Measurements from ENCODE around the gene TSC2. TPM values are rescaled to one million over a fixed set of nuclear protein-coding genes. Genes with fewer than 3 reads are reported as not detected.

Gene TSC2
- total and polyA plus RNA-seq, 9 of the 15 experiments (the other 6 are each of a cell fraction or from before 2014, with no cell fraction given), result 1.3 to 68.1 (median 16.6) TPM

DNA sequence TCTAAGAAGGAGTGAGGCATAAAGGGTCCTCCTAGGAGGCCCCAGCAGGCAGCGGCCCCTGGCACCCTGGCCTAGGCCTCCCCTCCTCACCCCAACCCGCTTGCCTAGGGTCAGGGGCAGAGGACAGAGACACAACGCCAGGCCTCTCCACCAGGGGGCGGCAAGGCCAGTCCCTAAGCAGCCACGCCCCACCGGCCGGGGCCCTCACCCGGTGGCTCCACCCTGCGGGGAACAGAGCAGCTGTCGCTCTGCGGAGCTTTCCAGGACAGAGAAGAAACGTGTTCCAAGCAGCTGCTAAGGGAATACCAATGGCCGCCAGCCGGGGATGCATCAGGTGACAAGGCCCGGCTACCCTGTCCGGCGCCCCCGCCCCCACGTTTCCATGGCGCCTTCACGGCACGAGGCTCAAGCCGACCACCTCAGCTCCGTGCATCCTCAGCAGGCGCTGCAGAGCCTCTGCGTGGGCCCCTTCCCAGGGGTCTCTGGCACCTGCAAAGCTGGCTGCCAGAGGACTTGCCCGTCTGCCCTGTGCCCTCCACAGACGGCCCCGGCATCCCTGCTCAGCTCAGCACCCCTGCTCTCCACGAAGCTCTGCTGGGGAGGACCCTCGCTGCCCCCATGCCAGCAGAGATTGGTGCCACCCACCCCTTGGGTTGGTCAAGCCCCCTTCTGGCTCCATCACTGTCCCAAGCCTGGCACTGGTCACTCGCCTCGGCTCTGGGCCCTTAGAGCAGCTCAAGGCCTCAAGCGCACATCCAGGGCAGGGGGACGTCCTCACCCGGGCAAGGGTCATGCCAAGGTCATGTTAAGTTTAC lies 43.8 kb upstream of the TSC2 start (continued):
- TF ChIP-seq, protein P1, sequence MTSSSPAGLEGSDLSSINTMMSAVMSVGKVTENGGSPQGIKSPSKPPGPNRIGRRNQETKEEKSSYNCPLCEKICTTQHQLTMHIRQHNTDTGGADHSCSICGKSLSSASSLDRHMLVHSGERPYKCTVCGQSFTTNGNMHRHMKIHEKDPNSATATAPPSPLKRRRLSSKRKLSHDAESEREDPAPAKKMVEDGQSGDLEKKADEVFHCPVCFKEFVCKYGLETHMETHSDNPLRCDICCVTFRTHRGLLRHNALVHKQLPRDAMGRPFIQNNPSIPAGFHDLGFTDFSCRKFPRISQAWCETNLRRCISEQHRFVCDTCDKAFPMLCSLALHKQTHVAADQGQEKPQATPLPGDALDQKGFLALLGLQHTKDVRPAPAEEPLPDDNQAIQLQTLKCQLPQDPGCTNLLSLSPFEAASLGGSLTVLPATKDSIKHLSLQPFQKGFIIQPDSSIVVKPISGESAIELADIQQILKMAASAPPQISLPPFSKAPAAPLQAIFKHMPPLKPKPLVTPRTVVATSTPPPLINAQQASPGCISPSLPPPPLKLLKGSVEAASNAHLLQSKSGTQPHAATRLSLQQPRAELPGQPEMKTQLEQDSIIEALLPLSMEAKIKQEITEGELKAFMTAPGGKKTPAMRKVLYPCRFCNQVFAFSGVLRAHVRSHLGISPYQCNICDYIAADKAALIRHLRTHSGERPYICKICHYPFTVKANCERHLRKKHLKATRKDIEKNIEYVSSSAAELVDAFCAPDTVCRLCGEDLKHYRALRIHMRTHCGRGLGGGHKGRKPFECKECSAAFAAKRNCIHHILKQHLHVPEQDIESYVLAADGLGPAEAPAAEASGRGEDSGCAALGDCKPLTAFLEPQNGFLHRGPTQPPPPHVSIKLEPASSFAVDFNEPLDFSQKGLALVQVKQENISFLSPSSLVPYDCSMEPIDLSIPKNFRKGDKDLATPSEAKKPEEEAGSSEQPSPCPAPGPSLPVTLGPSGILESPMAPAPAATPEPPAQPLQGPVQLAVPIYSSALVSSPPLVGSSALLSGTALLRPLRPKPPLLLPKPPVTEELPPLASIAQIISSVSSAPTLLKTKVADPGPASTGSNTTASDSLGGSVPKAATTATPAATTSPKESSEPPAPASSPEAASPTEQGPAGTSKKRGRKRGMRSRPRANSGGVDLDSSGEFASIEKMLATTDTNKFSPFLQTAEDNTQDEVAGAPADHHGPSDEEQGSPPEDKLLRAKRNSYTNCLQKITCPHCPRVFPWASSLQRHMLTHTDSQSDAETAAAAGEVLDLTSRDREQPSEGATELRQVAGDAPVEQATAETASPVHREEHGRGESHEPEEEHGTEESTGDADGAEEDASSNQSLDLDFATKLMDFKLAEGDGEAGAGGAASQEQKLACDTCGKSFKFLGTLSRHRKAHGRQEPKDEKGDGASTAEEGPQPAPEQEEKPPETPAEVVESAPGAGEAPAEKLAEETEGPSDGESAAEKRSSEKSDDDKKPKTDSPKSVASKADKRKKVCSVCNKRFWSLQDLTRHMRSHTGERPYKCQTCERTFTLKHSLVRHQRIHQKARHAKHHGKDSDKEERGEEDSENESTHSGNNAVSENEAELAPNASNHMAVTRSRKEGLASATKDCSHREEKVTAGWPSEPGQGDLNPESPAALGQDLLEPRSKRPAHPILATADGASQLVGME (CRISPR knock-in tag; IDR thresholded peaks at IDR 0.05), result no peak
- TF ChIP-seq MYNN (IDR thresholded peaks at IDR 0.05) (peak; percentile 66), MYNN (CRISPR knock-in tag; IDR thresholded peaks at IDR 0.05) (no peak), FOXA3 (CRISPR knock-in tag; conservative IDR thresholded peaks at IDR 0.05 in 1 of 2, IDR thresholded peaks at IDR 0.05 in 1 of 2) (no peak), ZNF41 (CRISPR knock-in tag; conservative IDR thresholded peaks at IDR 0.05) (no peak), SMAD1 (IDR thresholded peaks at IDR 0.05; ENCODE audit: low read depth, low read length, partially characterized antibody) (no peak), FIP1L1 (IDR thresholded peaks at IDR 0.05; ENCODE audit: low read depth, low read length, poor library complexity, severe bottlenecking) (no peak), OTX1 (CRISPR knock-in tag; IDR thresholded peaks at IDR 0.05) (no peak), ZNF253 (CRISPR knock-in tag; conservative IDR thresholded peaks at IDR 0.05) (no peak), POLR3A (IDR thresholded peaks at IDR 0.05; ENCODE audit: borderline replicate concordance, extremely low read depth, insufficient read depth, insufficient read length) (no peak), KLF13 (tag; IDR thresholded peaks at IDR 0.05; ENCODE audit: borderline replicate concordance, low read depth) (peak; percentile 99), MED1 (CRISPR knock-in tag; IDR thresholded peaks at IDR 0.05; ENCODE audit: borderline replicate concordance) (no peak), DNMT1 (IDR thresholded peaks at IDR 0.05) (no peak), PHF20 (IDR thresholded peaks at IDR 0.05; ENCODE audit: partially characterized antibody) (peak; percentile 30), ELF1 (tag; IDR thresholded peaks at IDR 0.05) (no peak), ESRRA (IDR thresholded peaks at IDR 0.05; ENCODE audit: borderline replicate concordance, low read depth) (peak; percentile 76; the same call in 1 of the 2 replicates), JUN (IDR thresholded peaks at IDR 0.05; ENCODE audit: borderline replicate concordance, low read depth, low read length) (peak; percentile 21; the same call in 1 of the 2 replicates), JUN (CRISPR knock-in tag; IDR thresholded peaks at IDR 0.05; ENCODE audit: borderline replicate concordance) (no peak), NR1H2 (CRISPR knock-in tag; IDR thresholded peaks at IDR 0.05) (no peak), ZNF668 (CRISPR knock-in tag; IDR thresholded peaks at IDR 0.05) (no peak), KLF1 (tag; IDR thresholded peaks at IDR 0.05) (peak; percentile 57; the same call in 1 of the 2 replicates), CBX8 (IDR thresholded peaks at IDR 0.05; ENCODE audit: borderline replicate concordance, extremely low read depth, low read depth, low read length, poor library complexity, severe bottlenecking) (no peak), PTRF (tag; IDR thresholded peaks at IDR 0.05) (no peak), ZNF766 (CRISPR knock-in tag; conservative IDR thresholded peaks at IDR 0.05) (no peak)

Measured in K562 (cell line).